Activated CD4-positive, alpha-beta T cell treated with anti-CD3 and anti-CD28 coated beads for 24 hours (primary cell): ENCODE measurements around the gene WHRN.

Source experiments
- DNase-seq, 2 donors: peaks; one replicate each; pipeline ENCODE4 v3.0.0-alpha.2; 2020; ENCODE audit warnings: low read depth in 2 of 2

WHRN gene

GRCh38 chr9:114383521-114384231 is 121.6 kb downstream of the WHRN start:
- no peak for DNase-seq

DNA sequence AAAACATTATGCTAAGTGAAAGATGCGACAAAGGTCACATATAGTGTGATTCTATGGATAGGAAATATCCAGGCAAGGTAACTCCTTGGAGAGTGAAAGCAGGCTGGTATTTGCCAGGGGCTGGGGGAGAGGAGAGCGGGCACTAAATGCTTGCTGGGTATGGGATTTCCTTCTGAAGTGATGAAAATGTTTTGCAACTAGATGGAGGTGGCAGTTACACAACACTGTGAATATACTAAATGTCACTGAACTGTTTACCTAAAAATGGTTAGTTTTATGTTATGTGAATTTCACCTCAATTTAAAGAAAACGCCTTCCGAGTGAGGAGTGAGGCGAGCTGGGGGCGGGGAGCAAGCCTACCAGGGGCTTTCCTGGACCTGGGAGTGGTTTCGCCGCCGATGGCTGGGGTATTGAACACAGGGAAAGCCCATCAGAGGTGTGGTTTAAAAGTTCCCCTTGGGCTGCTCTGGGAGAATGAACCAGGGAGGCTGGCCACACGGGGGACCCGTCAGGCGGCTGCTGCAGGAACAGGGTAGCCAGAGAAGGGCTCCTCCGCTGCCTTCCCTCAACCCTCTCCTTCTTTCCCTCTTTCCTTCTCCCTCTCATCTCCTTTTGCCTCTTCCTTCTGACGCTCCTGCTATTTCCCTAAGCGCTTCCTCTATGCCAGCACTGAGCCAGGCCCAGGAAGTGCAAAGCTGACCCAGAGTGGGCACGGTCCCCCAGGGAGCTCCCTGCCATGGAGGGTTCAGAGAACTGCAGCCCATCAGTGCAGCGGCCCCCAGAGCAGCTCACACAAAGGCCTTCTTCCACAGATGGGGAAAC is 122.4 kb downstream of the WHRN start:
- DNase-seq: peak; percentile 52 to 71

DNA sequence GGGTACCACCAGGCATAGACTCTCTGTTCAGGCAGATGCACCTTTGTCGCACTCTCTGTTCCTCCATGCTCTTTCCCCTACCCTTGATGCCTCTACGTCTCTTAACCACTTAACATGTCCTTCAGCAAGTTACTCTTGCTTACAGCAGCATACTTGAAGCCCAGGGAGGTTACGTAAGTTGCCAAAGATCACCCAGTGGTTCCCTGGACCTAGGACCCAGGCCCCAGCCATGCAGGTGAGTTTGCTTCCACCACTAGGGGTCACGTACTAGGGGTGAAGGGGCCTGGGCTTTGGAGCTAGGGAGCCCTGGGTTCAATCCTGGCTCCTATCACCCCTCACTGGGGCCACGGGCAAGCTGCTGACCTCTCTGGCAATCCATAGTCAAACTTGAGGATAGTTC is 126.4 kb downstream of the WHRN start:
- DNase-seq: no peak

- DNase-seq: no peak
Observed at GRCh38 chr9:114378016-114378415, 127.3 kb downstream of the WHRN start.

- no peak for DNase-seq
Observed at GRCh38 chr9:114376586-114377445, 128.5 kb downstream of the WHRN start.

- no peak for DNase-seq
Observed at GRCh38 chr9:114375386-114376175, 129.7 kb downstream of the WHRN start.

GRCh38 chr9:114374936-114375335 is 130.3 kb downstream of the WHRN start:
- no peak for DNase-seq

- DNase-seq: no peak
Observed at GRCh38 chr9:114373960-114374730, 131.1 kb downstream of the WHRN start.

- DNase-seq: peak; percentile 56 to 58
Observed at GRCh38 chr9:114372921-114373448, 132.3 kb downstream of the WHRN start.

- DNase-seq: no peak
Observed at GRCh38 chr9:114371973-114372917, 133.0 kb downstream of the WHRN start.

DNA sequence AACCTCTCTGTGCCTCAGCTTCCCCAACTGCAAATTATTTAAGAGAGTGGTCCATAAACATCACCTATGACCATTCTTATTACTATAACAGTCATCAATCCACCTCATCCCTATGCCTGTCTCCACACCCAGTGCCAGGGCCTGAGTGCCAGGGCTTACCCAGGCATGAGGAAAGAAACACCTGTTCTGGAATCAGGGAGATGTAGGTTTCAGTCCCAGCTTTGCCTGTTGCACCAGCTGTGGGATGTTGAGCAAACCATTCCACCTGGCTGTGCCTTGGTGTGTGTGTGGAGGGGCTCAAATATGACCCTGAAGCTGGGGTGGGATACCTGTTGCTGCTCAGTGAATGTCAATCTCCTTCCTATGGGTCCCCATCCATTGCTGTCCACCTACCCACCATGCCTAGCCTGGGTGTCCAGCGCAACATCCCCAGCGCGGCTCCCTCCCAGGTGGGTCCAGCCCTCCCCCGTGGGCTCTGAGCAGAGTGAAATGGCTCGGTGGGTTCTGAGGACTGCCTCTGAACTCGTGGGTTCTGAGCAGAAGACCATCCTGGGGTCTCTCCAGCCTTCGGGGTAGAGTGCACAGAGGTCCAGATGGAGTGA is 133.8 kb downstream of the WHRN start:
- DNase-seq: no peak

DNA sequence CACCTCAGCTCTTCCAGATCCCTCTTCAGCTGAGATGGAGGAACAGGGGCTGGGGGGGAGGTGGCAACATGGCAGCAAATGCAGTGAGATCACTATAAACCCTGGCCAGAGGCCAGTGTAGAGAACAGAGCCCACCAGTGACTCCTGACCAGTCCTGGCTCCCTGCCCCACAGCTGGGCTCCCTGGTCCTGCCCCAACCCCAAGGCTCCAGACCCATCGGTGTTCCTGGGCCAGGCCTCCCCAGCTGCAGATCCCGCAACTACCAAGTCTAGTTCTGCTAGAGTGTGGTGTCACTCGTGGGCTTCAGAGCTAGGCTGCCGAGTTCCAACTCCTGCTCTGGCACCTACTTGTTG is 134.3 kb downstream of the WHRN start:
- no peak for DNase-seq

- DNase-seq: no peak
Observed at GRCh38 chr9:114370251-114370967, 134.9 kb downstream of the WHRN start.

GRCh38 chr9:114369216-114370130 is 135.8 kb downstream of the WHRN start:
- no peak for DNase-seq

DNA sequence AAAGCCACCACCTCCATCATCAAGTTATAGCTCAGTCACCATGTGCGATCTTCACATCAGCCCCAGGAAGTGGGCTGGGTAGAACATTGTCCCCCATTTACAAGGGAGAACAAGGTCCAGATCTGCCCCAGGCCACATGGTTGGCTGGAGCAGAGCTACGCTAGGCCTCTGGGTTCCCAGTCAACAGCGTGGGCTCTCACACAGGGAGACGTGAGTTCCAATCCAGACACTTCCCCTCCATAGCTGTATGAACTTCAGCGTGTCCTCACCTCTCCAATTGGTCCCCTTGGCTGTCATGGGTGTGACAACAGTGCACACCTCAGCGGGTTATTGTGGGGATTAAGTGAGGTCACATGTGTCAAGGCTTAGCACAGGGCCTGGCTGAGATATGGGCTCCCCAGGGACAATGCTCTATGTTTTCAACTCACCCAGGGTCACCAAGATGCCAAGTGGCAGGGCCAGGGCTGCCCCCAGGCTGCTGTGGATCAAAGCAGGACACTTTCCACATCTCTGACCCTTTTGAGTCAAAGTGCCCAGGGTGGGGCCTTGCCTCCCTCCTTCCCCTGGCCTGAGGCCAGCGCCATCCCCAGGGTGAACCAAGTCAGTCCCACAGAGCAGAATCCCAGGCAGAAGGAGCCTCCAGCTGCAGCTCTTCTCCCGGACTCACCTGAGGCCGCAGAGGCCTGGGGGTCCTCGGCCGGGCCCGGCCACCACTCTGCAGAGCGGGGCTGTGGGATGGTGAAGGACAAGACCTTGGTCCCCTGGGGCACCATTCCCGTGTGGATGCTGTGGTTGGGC is 137.3 kb downstream of the WHRN start:
- no peak for DNase-seq

GRCh38 chr9:114367366-114367765 is 137.9 kb downstream of the WHRN start:
- no peak for DNase-seq
